Stimulated activated CD8-positive, alpha-beta memory T cell treated with anti-CD3 and anti-CD28 coated beads, Interleukin-12 subunit alpha, Interleukin-12 subunit beta, amount 100 ng/mL, for 4 hours (primary cell): ENCODE measurements around the gene GADD45G.

Experiments used
- DNase-seq: peaks from one replicate; pipeline ENCODE4 v3.0.0-alpha.2; 2020; ENCODE audit warnings: low read depth

Gene GADD45G, protein sequence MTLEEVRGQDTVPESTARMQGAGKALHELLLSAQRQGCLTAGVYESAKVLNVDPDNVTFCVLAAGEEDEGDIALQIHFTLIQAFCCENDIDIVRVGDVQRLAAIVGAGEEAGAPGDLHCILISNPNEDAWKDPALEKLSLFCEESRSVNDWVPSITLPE

DNA sequence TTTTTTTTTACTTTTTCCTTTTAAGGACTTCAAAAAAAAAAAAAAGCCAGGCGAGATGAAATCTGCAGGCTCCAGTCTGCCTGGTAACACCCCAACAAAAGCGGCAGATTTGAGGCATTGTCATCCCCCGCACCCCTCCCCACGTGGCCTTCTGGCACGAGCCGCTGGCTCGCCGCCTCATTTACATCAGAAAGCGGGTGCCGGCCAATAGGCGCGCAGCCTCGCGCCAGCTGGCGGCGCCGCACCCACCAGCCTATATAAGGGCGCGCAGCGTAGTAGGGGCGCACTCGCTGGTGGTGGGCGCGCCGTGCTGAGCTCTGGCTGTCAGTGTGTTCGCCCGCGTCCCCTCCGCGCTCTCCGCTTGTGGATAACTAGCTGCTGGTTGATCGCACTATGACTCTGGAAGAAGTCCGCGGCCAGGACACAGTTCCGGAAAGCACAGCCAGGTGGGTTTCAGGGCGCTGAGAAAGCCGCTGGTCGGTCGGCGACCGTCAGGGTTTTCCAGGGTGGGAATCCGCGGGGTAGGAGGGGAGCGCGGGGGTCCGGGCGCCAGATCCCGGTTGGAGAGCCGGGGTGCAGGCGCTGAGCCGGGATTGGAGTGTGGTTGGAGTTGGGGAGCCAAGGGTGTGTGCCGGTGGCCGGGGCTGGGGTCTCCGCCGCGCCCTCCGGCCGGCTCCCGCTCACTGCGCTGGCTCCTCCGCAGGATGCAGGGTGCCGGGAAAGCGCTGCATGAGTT, at the start of gene GADD45G:
TSS of gene GADD45G (plus strand) at position 284 of the 736 bp plus-strand sequence. CDS start at position 394, 110 bp downstream.
- peak; percentile 74 for DNase-seq

DNA sequence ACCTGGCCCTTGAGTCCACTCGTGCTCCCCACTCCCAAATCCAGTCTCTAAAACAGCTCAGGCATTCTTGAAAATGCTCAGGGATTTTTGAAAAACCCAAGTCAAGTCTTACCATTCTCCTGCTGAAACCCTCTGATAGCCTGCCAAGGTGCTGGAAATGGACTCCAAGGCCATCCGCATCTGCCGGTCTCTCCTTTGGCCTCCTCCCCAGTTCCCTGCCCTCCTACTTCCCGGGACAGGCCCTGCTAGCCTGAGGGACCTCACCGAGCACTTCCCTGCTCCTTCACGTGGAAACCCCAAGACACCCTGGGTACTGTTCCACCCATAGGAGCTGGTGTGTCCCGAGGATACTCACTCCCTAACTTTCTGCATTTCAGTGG, 49.8 kb upstream of the GADD45G start:
- no peak for DNase-seq

DNA sequence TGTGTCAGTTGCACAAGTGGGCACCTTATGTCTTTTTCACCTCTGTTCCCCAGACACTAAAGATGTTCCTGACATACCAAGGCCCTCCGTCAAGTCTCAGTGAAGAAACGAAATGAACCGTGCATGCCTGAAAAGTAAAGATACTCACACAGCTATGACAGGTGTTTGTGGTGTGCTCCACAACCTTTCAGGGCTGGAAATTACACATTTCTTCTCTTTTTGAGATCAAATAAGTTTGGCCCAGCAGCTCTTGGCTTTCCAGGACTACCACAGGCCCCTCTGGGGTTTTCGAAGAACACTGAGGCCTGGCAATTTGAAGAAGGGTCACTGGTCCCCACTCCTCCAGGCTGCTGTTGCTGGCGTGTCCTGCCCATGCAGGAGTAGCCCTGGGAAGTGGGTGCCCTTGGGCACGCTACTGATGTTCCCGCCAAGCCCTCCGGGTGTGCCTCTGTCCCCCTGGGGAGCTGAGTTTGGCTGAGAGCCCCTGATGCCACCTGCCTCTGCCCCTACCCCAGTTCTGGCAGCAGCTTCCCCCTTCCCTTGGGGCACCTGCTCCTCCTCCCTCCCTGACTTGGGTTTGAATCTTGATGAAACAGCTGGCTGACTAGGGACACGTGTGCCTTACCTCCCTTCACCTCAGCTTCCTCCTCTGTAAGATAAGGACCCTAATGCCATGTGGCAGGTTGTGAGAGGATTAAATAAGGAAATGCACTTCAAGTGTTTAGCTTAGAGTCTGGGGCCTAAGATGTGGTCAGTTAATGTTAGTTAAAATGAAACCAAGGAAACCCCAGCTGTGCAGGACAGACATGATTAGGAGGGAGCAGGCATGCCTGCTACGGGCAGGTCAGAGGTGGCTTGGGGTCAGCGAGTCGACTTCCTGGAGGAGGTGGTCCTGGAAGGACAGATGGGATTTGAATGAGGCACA, 49.1 kb upstream of the GADD45G start:
- DNase-seq, result no peak

DNA sequence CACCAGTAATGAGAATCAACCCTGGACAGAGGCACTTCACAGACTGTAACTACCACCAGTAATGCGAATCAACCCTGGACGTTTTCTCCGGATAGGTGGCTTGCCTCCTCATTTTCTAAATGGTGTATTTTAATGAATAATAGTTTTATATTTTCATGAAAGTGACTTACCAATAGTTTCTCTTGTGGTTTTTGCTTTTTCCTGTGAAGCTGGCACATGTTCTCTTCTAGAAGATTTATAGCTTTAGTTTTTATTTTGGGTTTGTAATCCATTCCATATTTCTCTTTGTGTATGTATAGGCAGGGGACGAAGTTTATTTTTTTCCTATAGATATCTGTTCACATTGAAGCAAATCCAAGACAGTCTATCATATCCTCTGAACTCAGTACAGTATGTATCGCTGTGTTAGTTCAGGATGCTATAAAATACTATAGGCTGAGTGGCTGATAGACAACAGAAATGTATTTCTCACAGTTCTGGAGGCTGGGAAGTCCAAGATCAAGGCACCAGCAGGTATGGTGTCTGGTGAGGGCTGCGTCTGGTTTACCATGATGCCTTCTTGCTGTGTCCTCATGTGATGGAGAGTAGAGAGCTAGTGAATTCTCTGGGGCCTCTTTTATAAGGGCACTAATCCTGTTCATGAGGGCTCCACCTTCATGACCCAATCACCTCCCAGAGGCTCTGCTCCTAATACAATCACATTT, 46.5 kb upstream of the GADD45G start:
- no peak for DNase-seq

DNA sequence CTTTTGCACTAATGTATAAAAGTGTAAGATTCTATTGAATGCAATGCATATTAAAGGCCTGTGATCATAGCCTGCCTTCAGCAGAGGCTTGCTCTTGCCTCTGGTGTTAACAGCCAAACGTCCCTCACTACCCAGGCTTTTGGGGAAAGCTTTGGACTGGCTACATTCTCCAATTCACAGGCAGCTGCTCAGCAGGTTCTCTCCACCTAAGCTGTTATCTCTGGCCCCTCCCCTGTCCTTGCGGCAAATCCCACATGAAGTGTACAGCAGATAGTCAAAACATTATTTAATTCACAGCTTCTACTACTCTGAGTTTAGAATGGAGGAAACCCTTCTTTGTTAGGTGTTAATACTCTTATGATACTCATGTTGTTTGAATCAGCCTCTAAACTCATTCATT, 45.9 kb upstream of the GADD45G start:
- DNase-seq, result no peak

DNA sequence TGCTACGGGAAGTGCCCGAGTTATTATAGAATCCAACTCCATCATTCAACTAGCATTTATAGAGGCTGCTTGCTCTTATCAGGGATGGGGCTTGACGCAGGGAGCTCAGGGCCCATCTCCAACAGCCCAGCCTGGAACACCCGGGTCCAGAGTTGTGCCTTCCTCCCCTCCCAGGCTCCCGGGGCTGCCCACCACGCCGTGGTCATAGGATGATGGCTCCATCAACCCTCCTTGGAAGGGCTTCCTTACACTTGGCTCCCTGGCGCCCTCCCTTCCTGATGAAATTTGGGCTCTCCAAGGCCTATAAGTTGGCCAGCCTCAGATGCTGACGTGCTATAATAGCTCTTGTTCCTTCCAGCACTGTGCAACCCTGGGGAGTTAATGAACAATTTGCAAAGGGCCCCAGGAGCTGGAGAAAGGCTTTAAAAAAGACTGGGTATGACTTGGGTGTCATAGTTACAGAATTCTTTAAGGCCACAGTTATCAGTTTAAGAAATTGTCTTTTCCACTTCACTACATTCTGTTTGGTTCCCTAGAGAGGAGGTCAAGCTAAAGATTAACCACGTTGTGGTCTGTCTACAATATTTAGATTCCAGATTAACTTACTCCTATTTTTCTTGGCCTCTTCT, 42.5 kb upstream of the GADD45G start:
- DNase-seq, result no peak

DNA sequence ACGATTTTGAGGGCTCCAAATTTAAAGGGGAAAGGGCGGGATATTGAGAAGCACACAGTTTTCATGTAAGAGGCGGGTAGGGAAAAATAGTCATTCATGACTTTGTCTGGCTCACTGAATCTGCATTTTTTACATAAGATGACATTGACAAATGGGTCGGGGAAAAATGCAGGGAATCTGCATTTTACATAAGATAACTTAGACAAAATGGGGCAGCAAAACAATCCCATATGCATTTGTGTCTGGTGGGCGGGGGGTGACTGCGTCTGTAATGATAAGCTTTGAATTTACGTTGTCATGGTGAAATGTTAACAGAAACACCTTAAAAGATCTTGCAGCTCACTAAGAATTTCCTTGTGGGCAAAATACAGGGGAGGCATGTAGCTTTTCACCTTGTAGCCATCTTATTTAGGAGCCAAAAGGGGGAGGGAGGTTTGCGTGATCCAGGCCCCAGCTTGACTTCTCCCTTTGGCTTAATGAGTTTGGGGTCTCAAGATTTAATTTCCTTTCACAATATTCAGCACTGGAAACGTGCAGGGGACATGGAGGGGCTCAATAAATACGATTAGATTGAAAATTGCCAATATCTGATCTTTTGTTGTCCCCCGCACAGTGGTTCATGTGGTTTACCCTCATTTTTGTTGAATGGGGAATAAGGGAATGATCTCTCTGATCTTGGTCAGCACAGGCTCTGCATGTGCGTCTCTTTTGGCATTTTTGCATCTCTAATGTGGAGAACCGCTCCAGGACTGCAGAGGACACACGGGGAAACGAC, 41.1 kb upstream of the GADD45G start:
- no peak for DNase-seq

DNA sequence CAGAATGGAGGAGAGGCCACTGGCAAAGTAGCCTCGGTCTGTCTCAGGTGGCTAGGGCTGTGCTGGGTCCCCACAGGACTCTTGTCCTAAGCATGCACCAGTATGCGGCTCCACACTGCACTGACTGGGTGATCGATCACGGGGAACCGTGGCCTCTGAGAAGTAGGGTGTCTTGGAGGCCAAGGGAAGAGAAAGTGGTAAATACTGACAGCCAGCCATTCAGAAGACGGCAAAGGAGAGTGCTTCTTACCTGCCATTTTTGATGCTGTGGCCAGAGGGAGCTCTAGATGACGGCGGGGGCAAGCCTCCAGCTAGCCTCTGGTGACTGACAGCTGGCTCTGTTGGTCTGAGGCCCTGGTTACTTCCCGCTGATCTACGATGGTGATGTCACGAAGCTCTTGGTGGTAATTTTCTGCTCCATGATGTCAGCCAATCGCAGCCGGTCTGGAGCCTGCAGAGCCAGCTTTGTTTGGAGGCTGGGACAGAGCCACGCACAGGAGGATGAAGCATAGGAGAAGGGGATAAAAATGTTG, 40.4 kb upstream of the GADD45G start:
- DNase-seq, result no peak

DNA sequence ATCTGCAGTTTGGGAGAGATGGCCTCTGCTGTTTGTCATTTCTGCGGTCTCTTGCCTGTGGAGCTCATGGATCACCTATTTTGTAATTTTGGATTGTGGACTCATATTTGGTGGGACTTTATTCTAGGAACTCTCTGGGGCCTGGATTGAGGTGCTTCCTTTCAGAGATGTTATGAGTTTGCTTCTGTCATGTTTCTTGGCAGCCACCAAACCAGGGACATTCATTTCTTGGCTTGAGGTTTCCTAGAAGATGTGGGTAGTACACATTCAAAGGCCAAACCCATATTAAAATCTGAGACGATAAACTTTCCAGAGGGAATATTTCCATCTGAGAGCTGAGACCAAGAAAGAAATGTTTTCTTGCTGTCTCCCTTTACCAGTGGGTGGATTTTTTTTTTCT, 37.2 kb upstream of the GADD45G start:
- no peak for DNase-seq

DNA sequence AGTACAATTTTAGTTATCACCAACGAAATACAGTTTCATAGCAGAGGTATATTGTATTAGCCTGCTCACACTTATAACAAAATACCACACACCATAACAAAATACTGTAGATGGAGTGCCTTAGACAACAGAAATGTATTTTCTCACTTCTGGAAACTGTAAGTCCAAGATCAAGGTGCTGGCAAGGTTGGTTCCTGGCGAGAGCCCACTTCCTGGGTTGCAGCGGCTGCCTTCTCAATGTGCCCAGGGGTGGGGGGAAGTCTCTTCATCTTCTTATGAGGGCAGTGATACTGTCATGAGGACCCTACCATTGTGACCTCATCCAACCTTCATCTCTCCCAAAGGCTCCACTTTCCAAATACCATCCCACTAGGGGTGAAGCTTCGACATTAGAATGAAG, 30.5 kb upstream of the GADD45G start:
- DNase-seq, result no peak

DNA sequence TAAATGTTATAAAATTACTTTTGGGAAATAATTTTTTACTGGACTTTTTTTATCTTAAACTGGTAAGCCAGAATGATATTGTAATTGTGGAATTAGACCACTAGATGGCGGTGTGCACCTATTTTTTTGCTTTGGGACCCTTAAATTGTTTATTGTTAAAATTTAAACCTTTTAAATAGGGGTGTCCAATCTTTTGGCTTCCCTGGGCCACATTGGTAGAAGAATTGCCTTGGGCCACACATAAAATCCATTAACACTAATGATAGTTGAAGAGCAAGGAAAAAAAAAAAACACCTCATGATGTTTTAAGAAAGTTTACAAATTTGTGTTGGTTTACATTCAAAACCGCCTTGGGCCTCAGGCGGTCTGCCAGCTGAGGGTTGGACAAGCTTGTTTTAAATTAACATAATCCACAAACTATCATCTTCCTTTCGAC, 28.4 kb upstream of the GADD45G start:
- no peak for DNase-seq

DNA sequence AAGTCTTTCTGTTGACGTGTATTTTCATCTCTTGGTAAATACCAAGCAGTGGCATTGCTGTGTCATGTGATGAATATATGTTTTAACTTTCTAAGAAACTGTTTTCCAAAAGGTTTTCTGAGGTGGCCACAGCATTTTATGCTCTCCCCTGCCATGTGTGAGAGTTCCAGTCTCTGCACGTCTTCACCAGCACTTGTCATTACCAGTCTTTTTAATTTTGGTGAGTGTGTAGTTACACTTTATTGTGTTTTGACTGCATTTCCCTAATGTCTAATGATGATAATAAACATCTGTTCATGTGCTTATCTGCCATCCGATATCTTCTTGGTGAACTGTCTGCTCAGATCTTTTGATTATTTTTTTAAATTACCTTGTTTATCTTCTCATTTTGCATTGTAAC, 27.4 kb upstream of the GADD45G start:
- no peak for DNase-seq

DNA sequence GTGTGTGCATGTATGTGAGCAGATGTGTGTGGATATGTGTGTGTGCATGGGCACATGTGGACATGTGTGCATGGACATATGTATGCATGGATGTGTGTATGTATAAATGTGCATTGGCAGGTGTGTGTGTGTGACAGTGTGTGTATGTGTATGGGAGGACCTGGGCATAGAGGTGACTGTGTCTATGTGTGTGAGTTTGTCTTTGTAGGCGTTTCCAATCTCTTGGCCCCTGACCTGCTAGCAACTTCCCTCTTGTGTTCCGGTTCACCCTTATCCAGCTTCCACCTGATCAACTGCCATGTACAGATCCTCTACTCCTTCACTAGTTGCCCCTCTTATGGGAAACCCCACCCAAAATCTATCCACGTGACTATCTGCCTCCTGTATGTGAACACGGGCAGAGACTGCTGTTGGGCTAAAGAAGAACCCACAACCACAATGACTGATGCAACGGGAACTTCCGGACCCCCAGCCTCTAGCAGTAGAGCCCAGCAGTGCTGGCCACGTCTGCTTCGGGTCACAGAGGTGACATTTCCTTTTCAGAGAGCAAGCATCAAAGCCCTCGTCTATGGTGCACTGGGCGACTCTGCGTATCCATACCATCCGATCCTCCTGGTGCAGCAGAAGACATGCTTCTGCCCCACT, 24.9 kb upstream of the GADD45G start:
- DNase-seq, result no peak

DNA sequence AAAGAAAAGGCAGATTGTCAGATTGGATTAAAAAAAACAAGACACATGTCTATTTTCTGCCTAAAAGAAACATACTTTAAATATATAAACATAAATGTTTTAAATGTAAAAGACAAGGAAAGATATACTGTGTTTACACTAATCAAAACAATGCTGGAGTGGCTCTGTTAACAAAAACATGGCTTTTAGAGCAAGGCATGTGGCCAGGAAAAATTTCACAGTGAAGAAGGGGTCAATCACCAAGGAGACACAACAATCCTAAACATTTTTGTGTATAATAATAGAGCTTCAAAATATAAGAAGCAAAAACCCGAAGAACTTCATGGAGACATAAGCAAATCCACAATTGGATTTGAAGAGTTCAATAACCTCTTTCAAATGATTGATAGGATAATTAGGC, 18.5 kb upstream of the GADD45G start:
- DNase-seq, result no peak

DNA sequence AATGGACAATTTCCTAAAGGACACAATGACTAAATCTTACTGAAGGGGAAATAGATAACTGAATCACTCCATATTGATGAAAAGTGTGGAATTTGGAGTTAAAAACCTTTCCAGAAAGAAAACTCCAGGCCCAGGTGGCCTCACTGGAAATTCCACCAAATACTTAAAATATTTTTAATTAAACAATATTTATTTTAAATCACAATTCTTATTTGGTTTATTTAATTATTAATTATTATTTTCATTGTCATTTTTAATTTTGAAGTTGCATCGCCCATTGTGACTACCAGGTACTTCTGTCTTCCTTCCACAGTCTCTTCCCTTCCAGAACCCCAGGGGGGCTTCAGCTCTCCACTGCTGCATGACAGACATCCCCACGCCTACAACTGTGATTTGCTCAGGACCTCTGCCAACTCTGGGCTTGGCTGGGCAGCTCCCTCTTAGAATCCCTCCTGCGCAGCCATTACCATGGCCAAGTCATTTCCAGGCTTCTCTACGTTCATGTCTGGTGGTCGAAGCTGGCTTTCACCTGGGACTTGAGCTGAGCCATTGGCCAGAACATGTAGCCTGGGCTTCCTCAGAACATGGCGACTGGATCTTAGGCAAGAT, 16.4 kb upstream of the GADD45G start:
- DNase-seq, result no peak

DNA sequence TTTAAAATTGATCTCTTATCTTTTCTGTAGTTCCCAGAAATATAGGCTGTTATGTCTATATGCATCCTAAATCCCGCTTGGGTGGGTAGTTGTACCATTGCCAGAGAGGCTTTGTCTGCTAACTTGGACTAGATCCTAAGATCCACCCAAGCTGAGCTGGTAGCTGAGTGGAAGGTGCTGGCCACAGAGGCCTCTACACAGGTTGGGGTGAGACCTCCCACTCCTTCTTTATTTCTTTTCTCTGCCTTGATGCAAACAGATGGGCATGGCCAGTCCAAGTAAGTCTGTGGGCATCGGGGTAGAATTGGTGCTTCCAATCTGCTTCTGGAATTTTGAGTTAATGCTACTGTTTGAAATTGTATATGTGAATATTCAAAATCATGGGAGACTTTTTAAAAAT, 14.4 kb upstream of the GADD45G start:
- no peak for DNase-seq

DNA sequence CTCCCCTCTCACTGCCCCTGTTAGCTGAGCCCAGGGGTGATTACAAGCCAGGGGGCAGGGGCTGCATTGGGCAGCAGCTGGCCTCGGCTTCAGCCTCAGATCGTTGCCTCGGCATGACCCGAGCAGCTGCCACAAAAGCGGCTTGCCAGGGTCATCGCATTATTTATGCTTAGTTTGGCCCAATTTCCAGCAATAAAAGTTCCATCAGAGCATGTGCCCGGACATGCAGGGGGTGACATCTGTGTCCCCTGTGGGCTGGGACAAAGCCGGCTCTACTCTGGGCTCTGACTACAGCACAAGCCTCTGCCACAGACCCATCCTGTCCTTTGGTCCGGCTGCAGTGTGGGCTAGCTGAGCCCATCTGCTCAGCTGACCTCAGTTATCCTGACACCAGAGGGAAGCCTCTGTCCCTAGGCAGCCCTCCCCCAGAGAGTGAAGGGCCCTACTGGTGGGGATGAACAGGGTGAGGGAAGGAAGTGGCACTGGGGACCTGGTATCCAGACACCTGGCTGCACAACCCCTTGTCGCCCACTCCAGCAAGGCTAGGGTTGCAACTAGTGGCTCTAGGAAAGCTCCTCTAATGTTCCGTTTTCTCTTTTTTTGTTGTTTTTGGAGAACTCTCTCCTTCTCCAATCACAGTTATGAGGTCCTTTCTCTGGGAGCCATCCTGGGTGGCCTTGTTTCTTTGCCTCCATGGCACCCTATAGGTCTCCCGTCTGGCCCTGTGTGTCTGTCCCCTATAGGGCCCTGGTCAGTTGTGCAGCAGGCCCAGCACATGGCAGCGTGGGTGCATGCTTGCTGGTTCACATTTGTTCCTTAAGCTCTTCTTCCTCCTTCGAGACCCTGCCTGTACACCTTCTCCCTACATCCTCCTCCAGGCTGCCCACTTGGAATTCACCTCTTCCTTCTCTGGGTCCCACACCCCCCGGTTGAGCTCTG, 13.3 kb upstream of the GADD45G start:
- no peak for DNase-seq

DNA sequence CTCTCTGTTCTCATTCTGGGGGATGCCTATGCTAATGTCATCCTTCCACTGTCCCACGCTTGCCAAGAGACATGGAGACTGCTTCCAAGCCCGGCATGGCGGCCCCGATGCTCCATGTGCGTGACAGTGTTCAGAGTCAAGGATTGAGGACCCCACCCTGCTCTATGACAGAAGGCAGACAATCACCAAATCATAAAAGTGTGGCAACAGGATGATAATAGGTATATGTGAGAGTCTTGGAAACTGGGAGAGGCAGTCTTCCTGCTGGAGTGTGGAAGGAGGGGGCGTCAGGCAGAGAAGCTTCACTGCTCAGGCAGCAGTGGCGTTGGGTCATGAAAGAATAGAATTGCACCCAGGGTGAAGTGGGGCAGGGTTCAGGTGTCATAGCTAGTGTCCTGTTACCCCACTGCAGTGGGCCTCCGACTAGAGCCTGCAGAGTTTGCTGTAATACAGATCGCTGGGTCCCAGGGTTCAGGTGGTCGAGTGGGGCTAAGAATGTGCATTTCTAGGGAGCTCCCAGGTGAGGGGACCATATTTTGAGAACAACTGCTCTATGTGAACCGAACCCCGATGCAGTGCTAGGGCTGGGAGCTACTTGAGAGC, 12.5 kb upstream of the GADD45G start:
- DNase-seq, result no peak
